GM18511 (cell line): ENCODE data around the gene NOL9.

Experiments used
- ATAC-seq: cut with Tn5 transposase; IDR thresholded peaks from one replicate; pipeline ENCODE4 v1.9.1; 2021; ENCODE audit warnings: mild to moderate bottlenecking, moderate library complexity; ENCODE audit not compliant: unreplicated experiment

The NOL9 gene

GRCh38 chr1:6591222-6591621 is 36.9 kb upstream of the NOL9 start:
- ATAC-seq: no peak

- no peak for ATAC-seq
Observed at GRCh38 chr1:6590046-6590445, 35.7 kb upstream of the NOL9 start.

- ATAC-seq: no peak
Observed at GRCh38 chr1:6588893-6589520, 34.7 kb upstream of the NOL9 start.

GRCh38 chr1:6588128-6588892 is 34.0 kb upstream of the NOL9 start:
- no peak for ATAC-seq

- ATAC-seq: no peak
Observed at GRCh38 chr1:6587261-6588005, 33.1 kb upstream of the NOL9 start.

GRCh38 chr1:6586404-6586816 is 32.1 kb upstream of the NOL9 start:
- no peak for ATAC-seq

- ATAC-seq: no peak
Observed at GRCh38 chr1:6585841-6586240, 31.5 kb upstream of the NOL9 start.

GRCh38 chr1:6585081-6585722 is 30.9 kb upstream of the NOL9 start:
- no peak for ATAC-seq

GRCh38 chr1:6584126-6585080 is 30.1 kb upstream of the NOL9 start:
- ATAC-seq: no peak

GRCh38 chr1:6582370-6582769 is 28.1 kb upstream of the NOL9 start:
- no peak for ATAC-seq

- no peak for ATAC-seq
Observed at GRCh38 chr1:6581561-6582305, 27.4 kb upstream of the NOL9 start.

GRCh38 chr1:6580593-6581409 is 26.5 kb upstream of the NOL9 start:
- no peak for ATAC-seq

GRCh38 chr1:6580119-6580592 is 25.8 kb upstream of the NOL9 start:
- peak; percentile 4 for ATAC-seq

- peak; percentile 94 for ATAC-seq
Observed at GRCh38 chr1:6579374-6580118, 25.2 kb upstream of the NOL9 start, which contains the start of gene ZBTB48. Gene ZBTB48, plus strand, starts transcription at chr1:6579994. Its CDS starts 616 bp downstream, at chr1:6580610.

GRCh38 chr1:6578624-6579373 is 24.5 kb upstream of the NOL9 start:
- no peak for ATAC-seq

- no peak for ATAC-seq
Observed at GRCh38 chr1:6577831-6578525, 23.7 kb upstream of the NOL9 start.
